CD4-positive, alpha-beta T cell treated with Interleukin-10 for 1 hour (primary cell): ENCODE results near the gene CPZ.
"Not testable (repeated sequence)": the region's sequence is repeated elsewhere in the genome, so short reads cannot be mapped to it uniquely, and the experiment has no call there.

Experiments used
- DNase-seq: peaks from one replicate; pipeline ENCODE4 v3.0.0-alpha.2; 2020

CPZ gene

GRCh38 chr4:8557151-8558076, 35.2 kb upstream of the CPZ start:
- no peak for DNase-seq

- DNase-seq = no peak
Observed at GRCh38 chr4:8558080-8558960, 34.2 kb upstream of the CPZ start.

- no peak for DNase-seq
Observed at GRCh38 chr4:8559011-8559410, 33.6 kb upstream of the CPZ start.

GRCh38 chr4:8559524-8560264, 32.9 kb upstream of the CPZ start:
- DNase-seq = no peak

- no peak for DNase-seq
Observed at GRCh38 chr4:8560265-8561047, 32.1 kb upstream of the CPZ start.

GRCh38 chr4:8564595-8564994, 28.0 kb upstream of the CPZ start:
- no peak for DNase-seq

- no peak for DNase-seq
Observed at GRCh38 chr4:8568068-8568668, 24.4 kb upstream of the CPZ start.

GRCh38 chr4:8570201-8570600, 22.4 kb upstream of the CPZ start:
- no peak for DNase-seq

GRCh38 chr4:8571702-8572685, 20.6 kb upstream of the CPZ start:
- no peak for DNase-seq

- DNase-seq = no peak
Observed at GRCh38 chr4:8573266-8573665, 19.3 kb upstream of the CPZ start.

- DNase-seq = no peak
Observed at GRCh38 chr4:8574796-8575370, 17.7 kb upstream of the CPZ start.

- DNase-seq = no peak
Observed at GRCh38 chr4:8575457-8575856, 17.1 kb upstream of the CPZ start.

GRCh38 chr4:8576591-8576990, 16.0 kb upstream of the CPZ start:
- DNase-seq = not testable (repeated sequence)

GRCh38 chr4:8577046-8577445, 15.5 kb upstream of the CPZ start:
- no peak for DNase-seq

- DNase-seq = no peak
Observed at GRCh38 chr4:8577972-8578371, 14.6 kb upstream of the CPZ start.

GRCh38 chr4:8578717-8579116, 13.8 kb upstream of the CPZ start:
- no peak for DNase-seq

- DNase-seq = no peak
Observed at GRCh38 chr4:8579526-8580320, 12.8 kb upstream of the CPZ start.

GRCh38 chr4:8580321-8581093, 12.1 kb upstream of the CPZ start, which contains the start of gene GPR78:
GPR78 (plus strand) TSS chr4:8580392; CDS start chr4:8580983, 591 bp downstream.
- DNase-seq = no peak
